Occipital lobe (tissue), 2 donors: ENCODE data around the gene MVB12B. TPM values are rescaled to one million over a fixed set of nuclear protein-coding genes. Genes with fewer than 3 reads are reported as not detected.

Source experiments
- DNase-seq: peaks from one replicate; lab custom pipeline; 2025; lab: John Stamatoyannopoulos, UW
- total RNA-seq: library from RNA; depleted of rRNA; stranded (reverse); fragments of >200 nt; gene quantifications from one replicate; pipeline ENCODE4 v1.2.3, GENCODE V29; 2014

Gene MVB12B
- total RNA-seq, 1 donor from 2014 or later: 28.7 TPM

DNA sequence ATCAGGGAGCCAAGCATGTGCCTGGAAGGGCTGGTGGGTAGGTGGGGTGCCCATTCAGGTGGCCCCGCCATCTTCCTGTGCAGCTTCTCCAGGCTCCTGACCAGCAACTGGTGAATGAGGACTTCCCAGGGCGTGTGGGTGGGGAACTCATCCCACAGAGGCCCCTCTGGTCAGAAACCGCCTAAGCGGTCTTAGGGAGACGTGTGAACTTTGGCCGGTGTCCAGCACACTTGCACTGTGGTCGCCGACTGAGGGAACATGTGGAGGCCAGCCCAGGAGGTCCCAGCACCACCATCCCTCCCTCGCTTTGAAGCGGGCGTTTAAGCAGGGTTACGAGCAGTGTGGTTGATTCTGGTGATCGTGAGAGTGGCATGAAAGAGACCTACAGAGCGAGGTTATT is 77.8 kb downstream of the MVB12B start:
- no peak for DNase-seq

DNA sequence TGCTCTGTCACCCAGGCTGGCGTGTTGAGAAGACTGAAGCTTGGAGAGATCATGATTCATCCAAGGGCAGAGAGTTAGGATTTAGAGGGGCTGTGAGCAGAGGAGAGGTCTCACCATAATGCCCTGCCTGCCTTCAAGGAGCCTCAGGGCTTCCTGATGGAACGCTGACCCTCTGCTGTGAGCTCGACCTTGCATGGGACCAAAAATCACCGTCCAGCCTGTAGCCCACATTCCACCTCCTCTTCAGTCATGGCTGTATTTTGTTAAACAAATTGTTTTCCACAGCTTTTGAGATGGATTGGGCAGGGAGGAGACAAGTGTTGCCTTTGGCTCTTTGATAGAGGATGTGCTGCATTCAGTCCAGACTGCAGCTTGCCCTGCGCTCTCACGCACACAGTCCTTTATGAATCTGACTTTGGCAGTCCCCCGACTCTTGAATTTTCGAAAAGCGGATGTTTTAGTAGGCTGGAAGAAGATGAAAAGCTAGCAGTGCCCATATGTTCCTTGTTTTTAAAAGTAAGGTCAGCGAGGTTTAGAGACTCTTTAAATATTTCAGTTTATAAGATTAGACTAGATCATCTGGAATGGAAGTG is 79.5 kb downstream of the MVB12B start:
- no peak for DNase-seq

DNA sequence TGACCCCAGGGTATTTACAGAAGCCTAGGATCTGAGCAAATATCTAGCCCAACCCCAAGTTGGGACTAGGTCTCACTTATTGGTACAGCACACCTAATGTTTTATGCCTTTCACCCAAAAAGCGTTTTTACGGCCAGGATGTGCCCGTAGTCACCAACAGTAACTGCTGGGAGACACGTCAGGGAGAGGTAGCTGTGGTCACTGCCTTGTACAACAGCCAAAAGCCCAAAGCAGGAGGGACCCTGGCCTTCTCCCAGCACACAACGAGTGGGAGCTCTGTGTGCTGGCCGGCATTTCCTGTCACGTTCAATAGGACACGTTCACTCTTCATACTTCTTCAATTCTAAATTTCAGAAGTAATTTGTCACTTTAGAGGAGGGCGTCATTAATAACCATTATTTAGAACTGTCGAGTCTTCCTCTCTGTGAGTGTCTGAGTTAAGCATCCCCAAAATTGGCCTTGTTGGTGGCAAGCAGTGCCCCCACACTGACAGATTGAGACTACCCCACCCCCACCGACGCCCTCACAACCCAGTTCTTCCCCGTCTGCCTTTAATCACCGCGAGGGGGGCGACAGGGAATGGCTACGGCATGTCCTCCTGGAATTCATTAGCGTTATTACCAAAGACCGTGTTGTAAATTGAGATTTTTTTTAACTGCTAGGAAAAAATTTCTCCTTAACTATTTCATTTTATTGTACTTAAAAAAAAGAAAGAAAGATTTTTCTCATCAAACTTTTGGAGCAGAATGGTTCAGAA is 80.7 kb downstream of the MVB12B start:
- DNase-seq: no peak

DNA sequence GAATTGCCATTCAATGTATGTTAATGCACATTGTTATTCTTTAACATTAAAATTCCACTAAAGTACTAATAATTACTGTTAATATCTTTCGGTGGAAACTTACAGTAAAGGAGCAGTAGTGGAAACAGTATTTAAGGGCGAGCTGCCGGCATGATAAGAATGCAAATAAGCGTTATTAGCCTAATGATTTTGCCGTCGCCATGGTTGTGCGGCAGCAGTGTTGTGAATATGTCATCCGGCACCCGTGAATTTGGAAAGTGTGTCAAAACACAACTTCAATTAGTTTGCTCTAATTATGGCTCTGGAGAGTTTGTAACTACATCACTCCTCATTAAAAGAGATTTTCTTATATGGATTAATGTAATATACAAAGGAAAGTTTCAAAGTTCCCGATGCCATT is 81.4 kb downstream of the MVB12B start:
- no peak for DNase-seq

DNA sequence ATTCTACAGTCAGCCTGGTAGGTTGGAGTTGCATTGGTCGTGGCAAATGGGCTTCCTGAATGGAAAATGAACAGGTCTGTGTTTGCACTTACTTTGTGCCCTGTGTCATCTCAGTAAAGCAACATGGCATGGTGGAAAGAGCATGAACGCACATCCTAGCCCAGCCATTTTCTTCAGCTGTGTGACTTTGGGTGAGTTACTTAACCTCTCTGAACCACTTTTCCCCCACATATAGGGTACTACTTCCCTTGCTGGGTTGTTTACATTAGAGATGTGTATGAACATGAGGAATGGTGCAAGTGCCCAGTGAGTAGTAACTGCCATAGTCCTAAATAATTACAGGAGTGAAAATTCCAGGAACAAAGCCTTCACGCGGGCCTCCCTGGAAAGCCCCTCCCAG is 83.6 kb downstream of the MVB12B start:
- DNase-seq: no peak

DNA sequence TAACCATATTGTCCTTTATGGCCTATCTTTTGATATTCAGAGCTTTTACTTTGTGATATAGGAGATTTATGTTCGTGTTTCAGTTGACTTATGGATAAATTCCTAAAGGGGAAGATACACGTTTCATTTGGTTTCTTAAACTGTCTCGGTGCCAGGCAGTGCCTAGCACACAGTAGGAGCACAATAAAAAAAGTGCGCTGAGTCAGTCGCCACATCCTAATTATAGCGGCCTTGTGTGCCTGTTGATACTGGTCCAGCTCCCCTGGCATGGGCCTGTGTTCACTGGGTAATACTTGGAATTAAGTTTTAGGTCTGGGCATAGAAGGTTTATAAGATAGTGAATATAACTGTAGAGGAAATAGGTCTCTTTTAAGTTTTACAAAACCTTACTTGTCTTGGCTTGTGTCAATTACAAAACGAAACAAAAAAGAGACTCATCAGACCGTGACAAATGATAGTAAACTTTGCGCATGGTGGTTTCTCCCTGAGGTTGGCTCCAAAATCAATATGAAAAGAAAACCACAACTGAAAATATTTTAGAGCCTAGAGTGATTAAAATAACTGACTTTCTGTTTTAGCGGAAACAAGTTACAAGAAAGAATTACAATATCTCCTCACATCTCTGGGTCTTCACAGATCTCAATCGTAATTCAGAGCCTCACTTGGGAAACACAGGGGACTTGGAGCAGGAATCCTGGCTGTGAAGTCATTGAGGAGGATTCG is 84.8 kb downstream of the MVB12B start:
- DNase-seq: no peak

DNA sequence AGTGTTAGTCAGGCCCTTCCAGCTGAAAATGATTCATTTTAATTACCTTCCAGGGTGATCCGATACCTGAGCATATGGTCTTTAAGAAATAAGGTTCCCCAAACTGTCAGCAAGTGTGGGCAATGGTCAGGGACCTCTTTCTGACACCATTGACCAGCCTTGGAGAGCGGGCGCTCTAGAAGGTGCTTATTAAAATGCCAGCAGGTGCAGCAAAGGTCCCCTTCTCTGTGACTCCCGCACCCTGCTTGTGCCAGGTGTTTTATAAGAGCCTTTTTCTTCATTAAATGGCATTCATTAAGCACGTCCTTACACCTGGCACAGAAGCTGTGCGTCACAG is 85.3 kb downstream of the MVB12B start:
- no peak for DNase-seq

DNA sequence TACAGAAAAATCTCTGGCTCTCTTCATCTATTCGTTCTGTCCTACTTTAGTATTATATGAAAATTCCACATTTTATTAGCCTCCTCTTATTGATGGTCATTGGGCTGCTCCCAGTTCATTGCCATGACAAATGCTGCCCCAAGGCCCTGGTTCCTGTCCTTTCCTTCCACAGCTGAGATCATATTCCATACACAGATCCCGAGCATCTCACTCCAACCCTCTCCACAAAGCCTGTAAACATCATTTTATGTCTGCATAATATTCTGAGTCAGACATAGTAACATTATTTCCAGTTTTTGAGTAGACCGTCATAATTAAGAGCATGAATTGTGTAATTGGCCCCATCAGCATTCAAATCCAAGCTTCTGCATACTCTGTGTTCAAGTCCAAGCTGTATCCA is 86.3 kb downstream of the MVB12B start:
- DNase-seq: no peak

DNA sequence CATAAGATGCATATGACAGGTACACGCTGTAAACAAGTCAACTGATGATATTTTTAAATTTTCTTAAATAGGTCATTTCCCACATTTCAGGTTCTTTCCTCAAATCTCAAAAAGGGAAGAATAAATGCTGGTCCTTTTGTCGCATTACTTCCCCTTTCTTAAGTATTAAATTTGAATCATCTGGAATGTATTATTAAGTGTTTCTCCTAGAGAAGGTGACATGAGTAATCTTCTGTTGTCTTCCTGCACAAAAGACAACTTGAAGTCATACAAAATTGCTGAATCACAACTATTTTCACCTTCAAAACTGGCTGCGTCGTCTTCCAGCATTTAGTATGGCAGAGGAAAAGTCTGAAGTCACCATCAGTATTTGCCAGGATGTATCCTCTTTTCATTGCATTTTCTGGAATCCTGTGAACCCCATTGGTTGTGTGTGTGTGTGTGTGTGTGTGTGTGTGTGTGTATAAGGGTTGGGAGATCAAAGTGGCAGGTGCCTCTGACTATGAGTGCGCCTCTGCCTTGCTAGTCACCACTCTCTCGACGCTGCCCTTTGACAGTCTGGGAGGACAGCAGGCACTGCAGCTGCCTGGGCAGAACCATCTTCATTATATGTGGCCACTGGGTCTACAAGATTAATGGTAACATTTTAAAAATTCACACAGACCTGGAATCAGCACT is 86.9 kb downstream of the MVB12B start:
- no peak for DNase-seq

DNA sequence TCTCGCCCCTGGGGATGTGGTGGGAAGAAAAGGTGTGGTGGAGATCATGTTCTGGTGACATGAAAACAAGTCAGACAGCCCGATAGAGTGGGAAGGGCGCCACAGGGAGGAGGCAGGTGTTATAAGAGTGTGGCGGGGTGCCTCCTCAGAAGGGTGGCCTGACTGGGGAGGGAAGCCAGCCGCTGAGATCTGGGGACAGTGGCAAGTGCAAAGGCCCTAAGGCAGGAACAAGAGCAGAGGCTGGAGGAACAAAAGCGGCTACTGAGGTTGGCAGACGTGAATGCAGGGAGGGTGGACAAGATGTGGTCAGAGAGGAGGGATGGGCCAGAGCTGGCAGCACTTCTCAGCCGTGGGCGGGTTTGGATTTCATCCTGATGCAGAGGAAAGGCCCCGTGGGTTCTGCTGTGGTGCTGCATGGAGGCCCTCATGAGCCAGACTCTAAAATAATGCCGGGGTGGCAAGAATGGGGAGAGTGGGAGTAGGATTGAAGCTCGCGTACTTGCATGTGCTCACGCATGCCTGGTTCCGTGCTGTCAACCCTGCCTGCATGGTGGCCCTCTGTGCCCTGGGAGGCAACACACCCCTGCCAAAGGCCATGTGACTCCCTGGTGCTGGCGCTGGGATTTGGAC is 89.2 kb downstream of the MVB12B start:
- DNase-seq: no peak

DNA sequence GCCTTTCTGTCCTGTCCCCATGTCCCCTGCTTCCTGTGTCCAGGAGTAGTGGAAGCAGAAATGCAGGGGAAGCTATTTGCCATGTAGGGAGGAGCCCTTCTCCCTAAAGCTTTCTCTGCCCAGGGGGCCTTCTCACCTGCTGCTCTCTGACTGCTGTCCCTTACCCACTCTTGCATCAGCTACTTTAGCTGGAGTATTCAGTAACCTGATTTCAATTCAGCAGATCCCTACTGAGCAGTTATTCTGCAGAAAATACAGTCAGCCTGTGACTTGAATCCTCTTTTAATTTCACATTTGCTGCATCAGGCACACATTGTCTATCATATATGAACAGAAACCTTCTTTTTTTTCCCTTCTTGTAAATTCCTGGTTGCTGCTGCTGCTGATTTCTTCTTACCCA is 90.4 kb downstream of the MVB12B start:
- no peak for DNase-seq

DNA sequence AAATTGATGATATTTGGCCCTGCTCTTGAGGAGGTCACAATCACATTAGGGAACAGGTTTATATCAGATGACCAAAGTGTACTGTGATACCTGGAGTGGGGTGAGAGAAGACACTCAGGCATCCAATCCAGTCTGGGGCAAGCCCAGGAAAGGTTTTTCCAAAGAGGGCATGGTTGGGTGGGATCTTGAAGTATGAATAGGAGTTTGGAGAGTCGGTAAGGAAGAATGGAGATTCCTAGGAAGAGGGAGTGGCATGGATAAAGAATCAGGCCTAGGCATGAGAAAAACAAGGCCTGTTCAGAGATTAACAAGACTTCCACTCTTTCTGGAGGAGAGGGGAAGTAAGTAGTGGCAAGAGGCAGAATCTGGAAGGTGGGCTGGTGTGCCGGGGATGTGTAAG is 91.1 kb downstream of the MVB12B start:
- DNase-seq: no peak

DNA sequence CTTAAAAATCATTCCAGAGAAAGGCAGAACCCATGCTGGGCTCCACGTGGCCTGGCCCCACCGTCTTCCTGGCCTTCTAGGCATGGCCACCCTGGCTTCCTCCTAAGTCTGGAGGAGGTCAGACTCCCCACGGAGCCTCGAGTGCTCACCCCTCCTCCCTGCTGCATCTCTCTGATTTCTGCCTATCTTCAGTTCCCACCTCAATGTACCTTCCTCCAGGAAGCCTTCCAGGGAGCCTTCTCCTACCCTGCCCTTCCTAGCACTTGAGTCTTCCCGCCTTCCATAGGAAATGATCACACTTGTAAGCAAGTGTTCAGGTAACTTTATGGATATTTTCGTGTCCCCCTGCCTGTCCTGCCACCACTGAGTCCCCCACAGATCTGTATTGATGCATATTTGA is 92.0 kb downstream of the MVB12B start:
- no peak for DNase-seq

DNA sequence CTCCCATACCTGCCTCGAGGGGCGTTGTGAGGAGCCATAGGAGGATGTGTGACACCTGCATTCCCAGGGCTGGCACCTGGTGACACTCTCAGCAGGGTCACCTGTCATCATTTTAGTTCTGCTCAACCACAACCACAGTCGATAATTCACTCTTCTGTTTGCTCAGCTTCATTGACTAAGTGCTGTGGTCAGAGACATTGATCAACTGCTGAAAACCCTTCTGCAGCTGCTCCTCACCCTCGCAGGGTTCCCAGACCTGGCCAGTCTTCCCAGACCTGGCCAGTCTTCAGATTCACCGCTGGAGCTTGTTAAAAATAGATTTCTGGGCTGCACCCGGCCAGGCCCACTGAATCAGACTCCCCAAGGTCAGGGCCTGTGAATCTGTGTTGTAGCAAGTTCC is 92.8 kb downstream of the MVB12B start:
- DNase-seq: no peak

DNA sequence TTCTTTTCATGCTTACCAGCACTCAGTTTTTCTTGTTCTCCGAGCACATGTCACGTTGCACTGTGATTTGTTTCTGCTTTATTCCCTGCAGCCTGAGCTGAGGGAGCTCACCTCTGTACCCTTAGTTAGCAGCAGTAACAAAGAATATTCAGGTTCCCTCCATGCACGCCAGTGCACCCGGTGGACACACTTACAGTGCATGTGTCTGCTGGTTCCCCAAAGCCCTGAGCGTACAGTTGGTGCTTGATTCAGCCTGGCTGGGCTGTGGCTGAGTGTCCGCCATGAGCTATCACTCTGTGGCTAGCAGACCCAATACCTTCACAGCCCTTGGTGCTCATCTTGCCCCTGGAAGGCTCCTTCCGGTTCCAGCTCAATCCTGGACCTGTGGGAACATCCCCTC is 93.5 kb downstream of the MVB12B start:
- no peak for DNase-seq

DNA sequence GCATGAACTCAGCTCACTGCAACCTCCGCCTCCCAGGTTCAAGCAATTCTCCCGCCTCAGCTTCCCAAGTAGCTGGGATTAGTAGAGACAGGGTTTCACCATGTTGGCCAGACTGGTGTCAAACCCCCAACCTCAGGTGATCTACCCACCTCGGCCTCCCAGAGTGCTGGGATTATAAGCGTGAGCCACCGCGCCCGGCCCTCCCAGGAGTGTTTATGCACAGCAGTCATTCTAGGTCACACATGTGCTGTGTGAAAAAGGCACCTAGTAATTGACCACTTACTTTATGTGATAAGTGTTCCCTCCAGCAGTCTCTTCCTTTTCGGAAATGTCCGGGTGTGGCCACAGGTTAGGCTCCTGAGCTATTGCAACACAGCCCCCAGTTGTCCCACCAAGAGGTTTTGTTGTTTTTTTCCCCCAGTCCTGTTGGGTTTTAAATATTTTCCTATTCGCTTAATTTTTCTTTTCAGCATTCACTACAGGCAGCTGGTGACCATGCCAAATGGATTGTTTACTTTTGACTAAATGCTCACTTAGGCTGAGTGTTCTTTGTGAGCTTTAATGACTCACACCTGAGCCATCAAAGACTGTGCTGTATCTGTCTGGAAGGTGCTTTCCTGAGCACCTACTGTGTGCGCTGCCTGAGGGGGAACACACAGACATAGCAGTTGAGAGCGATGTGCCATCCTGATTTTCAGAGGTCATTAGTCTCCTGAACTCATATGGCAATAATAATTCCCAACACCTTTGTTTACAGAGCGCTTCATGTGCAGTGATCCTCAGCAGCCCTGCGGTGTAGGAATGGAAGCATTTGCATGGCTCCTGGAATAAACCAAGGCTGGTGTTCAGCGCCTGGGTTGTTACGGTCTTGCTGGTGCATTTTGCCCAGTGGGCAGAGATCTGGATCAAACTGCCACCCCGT is 94.3 kb downstream of the MVB12B start:
- DNase-seq: no peak

DNA sequence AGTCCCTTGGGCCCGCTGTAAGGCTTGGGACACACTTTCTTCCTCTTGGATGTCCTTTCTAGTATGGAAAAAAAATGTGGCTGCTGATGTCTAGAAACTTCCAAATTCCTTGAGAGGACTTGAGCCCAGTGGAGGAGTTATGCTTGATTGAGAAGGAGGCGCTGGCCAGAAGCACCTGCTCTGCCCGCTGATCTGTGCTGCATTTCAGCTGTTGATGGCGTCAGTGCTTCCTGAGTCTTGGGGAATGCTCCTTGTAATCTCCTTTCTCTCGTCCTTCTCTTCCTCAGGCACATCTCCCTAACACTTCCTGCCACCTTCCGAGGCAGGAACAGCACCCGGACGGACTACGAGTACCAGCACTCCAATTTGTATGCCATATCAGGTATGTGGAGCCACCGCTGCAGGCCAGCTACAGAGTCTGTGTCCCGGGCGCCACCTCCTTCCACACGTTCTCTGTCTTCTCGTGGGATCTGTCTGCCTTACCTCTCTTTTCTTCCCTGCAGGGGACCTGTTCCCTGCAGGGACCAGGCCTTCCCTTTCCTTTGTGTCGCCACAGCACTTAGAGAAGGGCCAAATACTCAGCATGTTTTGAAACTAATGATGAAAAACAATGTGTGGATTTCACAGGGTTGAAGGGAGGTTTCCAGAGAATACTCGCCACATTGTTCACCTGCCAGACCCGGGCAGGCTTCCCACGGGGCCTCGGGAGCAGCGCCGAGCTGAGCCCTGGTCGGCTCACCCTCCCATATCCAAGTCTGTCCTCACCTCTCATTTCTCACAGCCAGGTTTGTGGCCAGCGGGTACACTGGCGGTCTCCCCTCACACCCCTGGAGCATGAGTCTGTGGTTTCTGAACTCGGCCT is 95.2 kb downstream of the MVB12B start:
- DNase-seq: no peak

DNA sequence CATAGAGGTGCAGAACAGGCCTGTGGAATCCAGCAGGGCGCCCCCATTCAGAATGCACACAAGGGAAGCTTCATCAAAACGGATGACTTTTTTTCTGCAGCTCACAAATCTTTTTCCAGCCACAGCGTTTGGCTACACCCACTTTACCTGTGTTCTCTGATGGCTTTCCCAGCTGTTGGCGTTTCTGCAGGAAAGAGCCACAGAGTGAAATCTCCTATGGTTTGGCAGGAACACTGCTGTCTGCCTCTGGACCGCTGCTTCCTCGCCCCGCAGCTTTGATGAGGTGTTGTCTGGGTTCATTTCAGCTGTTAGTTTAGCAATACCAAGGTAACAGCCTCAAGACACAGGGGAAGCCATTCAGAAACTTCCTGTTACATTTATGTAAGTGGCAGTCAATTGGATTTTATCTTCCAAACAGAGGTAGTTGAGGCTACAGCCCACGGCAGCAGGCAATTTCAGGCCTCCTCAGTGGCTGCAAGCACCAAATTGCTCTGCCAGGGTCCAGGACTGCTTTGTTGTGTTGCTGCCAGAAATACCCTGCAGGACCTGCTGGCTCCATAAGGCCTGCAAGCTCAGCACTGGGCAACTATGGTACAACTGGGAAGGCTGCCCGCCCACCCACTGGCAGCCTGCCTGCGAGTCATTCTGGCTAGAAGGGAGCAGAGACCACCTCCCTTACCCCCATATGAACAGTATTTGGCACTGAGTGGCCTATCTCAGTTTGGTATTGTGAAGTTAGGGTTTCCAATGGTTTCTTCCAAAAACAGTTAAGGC is 96.7 kb downstream of the MVB12B start:
- no peak for DNase-seq

DNA sequence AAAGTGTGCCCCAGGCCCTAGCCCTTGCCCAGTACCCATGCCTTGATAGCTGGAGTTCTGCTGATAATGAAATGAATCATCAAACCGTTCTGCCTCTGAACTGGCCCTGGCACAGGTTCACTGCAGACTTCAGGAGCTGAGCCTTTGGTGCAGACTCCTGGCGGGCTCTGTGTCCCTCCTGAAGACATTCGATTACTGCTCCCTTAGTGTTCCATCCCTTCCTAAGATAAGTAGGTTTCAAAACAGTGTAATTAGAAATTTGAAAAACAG is 97.2 kb downstream of the MVB12B start:
- DNase-seq: no peak
